ENCODE measurements around the gene CDH1. TPM values are rescaled to one million over a fixed set of nuclear protein-coding genes. Genes with fewer than 3 reads are reported as not detected.

The CDH1 gene
- total RNA-seq, 4 donors from 2014 or later: 17.9 to 32.9 (median 20.2) TPM

DNA sequence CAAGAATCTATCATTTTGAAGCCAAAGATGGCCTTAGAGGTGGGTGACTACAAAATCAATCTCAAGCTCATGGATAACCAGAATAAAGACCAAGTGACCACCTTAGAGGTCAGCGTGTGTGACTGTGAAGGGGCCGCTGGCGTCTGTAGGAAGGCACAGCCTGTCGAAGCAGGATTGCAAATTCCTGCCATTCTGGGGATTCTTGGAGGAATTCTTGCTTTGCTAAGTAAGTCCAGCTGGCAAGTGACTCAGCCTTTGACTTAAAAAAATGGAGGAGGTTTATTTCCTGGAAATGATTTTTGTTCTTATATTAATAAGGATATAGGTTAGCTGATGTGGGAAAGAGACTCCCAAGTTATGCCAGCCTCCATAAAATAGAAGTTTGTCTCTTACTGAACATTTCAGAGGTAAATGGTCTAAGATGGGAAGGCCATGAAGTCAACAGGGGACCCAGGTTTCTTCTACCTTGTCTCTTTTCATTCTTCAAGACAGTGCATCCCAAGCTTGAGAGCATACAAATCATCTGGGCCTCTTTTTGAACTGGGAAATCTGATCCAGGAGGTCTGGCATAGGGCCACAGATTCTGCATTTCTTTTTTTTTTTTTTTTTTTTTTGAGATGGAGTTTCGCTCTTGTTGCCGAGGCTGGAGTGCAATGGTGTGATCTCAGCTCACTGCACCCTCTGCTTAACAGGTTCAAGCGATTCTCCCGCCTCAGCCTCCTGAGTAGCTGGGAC lies 86.5 kb downstream of the CDH1 start:
- no peak overlapping the region for H3K4me3 ChIP-seq
- no peak overlapping the region for H3K27ac ChIP-seq
- no peaks in the 10 kb centered on the region for H3K4me1 ChIP-seq
- DNase-seq (ENCODE audit: low spot score in 2 of 2): no peak
- H3K27me3 ChIP-seq: no peaks in the 10 kb centered on the region
- WGBS, 2 donors: 61 to 71% methylated on average over 8 of the region's 8 CpGs
- H3K9me3 ChIP-seq: peaks cover 0 to 6% (median 0%) of the 10 kb centered on the region in 4 donors
- TF ChIP-seq POLR2A (IDR thresholded peaks at IDR 0.05): no peak
- TF ChIP-seq, protein P1, sequence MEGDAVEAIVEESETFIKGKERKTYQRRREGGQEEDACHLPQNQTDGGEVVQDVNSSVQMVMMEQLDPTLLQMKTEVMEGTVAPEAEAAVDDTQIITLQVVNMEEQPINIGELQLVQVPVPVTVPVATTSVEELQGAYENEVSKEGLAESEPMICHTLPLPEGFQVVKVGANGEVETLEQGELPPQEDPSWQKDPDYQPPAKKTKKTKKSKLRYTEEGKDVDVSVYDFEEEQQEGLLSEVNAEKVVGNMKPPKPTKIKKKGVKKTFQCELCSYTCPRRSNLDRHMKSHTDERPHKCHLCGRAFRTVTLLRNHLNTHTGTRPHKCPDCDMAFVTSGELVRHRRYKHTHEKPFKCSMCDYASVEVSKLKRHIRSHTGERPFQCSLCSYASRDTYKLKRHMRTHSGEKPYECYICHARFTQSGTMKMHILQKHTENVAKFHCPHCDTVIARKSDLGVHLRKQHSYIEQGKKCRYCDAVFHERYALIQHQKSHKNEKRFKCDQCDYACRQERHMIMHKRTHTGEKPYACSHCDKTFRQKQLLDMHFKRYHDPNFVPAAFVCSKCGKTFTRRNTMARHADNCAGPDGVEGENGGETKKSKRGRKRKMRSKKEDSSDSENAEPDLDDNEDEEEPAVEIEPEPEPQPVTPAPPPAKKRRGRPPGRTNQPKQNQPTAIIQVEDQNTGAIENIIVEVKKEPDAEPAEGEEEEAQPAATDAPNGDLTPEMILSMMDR (IDR thresholded peaks at IDR 0.05): no peak
- TF ChIP-seq EP300 (IDR thresholded peaks at IDR 0.05): no peak
- H3K36me3 ChIP-seq: no peaks in the 10 kb centered on the region

DNA sequence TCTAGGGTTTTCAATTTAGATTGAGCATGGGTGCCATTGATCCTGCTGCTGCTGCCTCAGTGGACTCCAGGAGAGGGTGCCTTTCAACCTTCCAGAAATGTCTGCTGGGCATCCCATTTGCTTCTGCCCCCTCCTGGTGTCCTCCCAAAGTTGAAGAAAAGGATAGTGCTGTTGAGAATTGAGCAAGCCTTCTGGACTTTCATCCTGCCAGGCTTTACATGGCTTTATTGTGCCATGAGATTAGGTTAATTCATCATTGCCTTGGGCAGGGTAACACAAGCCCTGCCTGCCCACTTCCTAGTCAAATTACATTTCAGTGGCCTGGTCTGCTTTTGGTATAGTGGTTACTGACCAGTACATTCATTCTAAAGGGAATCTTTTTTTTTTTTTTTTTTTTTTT lies 88.3 kb downstream of the CDH1 start:
- DNase-seq (ENCODE audit: low spot score in 2 of 2): no peak
- Histone ChIP-seq H3K36me3 (no peaks in the 10 kb centered on the region), H3K9me3 (peaks cover 0 to 6% (median 0%) of the 10 kb centered on the region in 4 donors), H3K27me3 (no peaks in the 10 kb centered on the region), H3K27ac (no peak overlapping the region), H3K4me3 (no peak overlapping the region), H3K4me1 (no peaks in the 10 kb centered on the region)
- TF ChIP-seq, protein P1 (IDR thresholded peaks at IDR 0.05): no peak
- TF ChIP-seq POLR2A (IDR thresholded peaks at IDR 0.05) (no peak), EP300 (IDR thresholded peaks at IDR 0.05) (no peak)

DNA sequence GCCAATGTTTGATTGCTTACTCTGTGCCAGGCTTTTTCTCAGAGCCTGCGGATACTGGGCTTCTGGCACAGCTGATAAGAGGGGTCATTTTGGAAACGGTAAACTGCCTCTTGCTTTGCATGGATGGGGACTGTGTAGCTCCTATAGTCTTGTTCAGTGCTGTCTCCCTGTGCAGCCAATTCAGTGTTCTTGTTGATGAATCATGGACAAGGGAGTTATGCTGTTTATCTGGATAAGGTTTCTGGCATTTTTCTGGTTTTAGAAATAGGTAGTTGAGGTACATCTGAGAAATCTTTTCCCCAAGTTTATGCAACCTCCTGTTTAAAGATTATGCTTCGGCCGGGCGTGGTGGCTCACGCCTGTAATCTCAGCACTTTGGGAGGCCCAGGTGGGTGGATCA lies 89.6 kb downstream of the CDH1 start:
- TF ChIP-seq, protein P1 (IDR thresholded peaks at IDR 0.05): no peak
- no peak for TF ChIP-seq EP300 (IDR thresholded peaks at IDR 0.05)
- TF ChIP-seq POLR2A (IDR thresholded peaks at IDR 0.05): no peak
- Histone ChIP-seq H3K27me3 (no peaks in the 10 kb centered on the region), H3K36me3 (no peaks in the 10 kb centered on the region), H3K4me1 (no peaks in the 10 kb centered on the region), H3K4me3 (no peak overlapping the region), H3K9me3 (peaks cover 0 to 6% (median 0%) of the 10 kb centered on the region in 4 donors), H3K27ac (no peak overlapping the region)
- DNase-seq (ENCODE audit: low spot score in 2 of 2): no peak
- 87 to 88% methylated on average over 6 of the region's 6 CpGs for WGBS, 2 donors

DNA sequence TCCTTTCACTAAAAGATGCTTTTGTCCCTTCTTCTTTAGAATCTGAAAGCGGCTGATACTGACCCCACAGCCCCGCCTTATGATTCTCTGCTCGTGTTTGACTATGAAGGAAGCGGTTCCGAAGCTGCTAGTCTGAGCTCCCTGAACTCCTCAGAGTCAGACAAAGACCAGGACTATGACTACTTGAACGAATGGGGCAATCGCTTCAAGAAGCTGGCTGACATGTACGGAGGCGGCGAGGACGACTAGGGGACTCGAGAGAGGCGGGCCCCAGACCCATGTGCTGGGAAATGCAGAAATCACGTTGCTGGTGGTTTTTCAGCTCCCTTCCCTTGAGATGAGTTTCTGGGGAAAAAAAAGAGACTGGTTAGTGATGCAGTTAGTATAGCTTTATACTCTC lies 96.2 kb downstream of the CDH1 start:
- TF ChIP-seq, protein P1 (IDR thresholded peaks at IDR 0.05): no peak
- no peak for TF ChIP-seq POLR2A (IDR thresholded peaks at IDR 0.05)
- TF ChIP-seq EP300 (IDR thresholded peaks at IDR 0.05): no peak
- Histone ChIP-seq H3K9me3 (no peaks in the 10 kb centered on the region), H3K4me1 (no peaks in the 10 kb centered on the region), H3K27ac (no peak overlapping the region), H3K4me3 (no peak overlapping the region), H3K27me3 (no peaks in the 10 kb centered on the region), H3K36me3 (no peaks in the 10 kb centered on the region)
- DNase-seq (ENCODE audit: low spot score in 2 of 2): no peak
- 87 to 88% methylated on average over 14 of the region's 14 CpGs for WGBS, 2 donors

DNA sequence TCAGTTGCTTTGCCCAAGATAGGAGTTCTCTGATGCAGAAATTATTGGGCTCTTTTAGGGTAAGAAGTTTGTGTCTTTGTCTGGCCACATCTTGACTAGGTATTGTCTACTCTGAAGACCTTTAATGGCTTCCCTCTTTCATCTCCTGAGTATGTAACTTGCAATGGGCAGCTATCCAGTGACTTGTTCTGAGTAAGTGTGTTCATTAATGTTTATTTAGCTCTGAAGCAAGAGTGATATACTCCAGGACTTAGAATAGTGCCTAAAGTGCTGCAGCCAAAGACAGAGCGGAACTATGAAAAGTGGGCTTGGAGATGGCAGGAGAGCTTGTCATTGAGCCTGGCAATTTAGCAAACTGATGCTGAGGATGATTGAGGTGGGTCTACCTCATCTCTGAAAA lies 97.5 kb downstream of the CDH1 start:
- no peaks in the 10 kb centered on the region for H3K27me3 ChIP-seq
- no peaks in the 10 kb centered on the region for H3K36me3 ChIP-seq
- H3K4me1 ChIP-seq: no peaks in the 10 kb centered on the region
- no peak overlapping the region for H3K27ac ChIP-seq
- no peak overlapping the region for H3K4me3 ChIP-seq
- H3K9me3 ChIP-seq: no peaks in the 10 kb centered on the region
- DNase-seq (ENCODE audit: low spot score in 2 of 2): no peak
- 95 to 100% methylated on average over 1 of the region's 1 CpG for WGBS, 2 donors
- TF ChIP-seq EP300 (IDR thresholded peaks at IDR 0.05) (no peak), POLR2A (IDR thresholded peaks at IDR 0.05) (no peak)
- TF ChIP-seq, protein P1 (IDR thresholded peaks at IDR 0.05): no peak

All from tibial nerve (tissue), 4 donors.